A673 (cell line): ENCODE data around the gene NPEPL1.

ENCODE experiments used
- EZH2 ChIP-seq: fragments of 200-600 bp; sonication (generic); IDR thresholded peaks from 2 replicates; pipeline ENCODE4 v1.6.1; 2017; ENCODE audit warnings: borderline replicate concordance, low read depth, mild to moderate bottlenecking, mixed read lengths, antibody characterized with exemption, low read length; ENCODE audit not compliant: poor library complexity, severe bottlenecking
- TF ChIP-seq, protein P1 (sequence below): fragments of 300-800, 200-600 bp; sonication (generic); conservative IDR thresholded peaks from 2 replicates; pipeline ENCODE4 v1.5.1; 2017; ENCODE audit warnings: low read depth, mild to moderate bottlenecking, antibody characterized with exemption, low read length, moderate library complexity, mixed read lengths

DNA sequence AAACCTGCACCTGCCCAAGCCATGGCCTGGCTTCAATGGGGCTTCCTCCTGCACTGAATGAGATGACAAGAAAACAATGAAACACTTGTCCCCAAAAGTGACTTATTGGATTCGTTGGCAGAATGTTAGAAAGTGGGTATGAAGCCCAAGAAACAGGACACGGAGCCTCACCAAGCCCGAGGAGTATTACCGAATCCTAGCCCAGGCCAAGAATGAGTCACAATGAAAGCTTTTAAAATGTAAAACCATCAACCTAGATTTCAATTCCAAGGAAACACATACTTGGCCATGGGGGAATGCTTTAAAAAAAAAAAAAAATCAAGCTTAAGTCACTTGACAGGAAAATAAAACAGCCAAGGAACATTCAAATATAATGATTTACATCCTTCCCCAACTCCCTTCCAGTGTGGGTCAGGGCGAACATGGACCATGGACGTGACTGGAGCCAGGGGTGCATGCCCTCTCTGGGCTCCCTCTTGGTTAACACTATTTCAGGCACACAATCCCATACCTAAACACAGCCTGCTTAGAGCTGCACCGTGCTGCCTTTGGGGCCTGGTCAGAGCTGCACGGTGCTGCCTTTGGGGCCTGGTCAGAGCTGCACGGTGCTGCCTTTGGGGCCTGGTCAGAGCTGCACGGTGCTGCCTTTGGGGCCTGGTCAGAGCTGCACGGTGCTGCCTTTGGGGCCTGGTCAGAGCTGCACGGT is 44.7 kb upstream of the NPEPL1 start:
- TF ChIP-seq, protein P1, sequence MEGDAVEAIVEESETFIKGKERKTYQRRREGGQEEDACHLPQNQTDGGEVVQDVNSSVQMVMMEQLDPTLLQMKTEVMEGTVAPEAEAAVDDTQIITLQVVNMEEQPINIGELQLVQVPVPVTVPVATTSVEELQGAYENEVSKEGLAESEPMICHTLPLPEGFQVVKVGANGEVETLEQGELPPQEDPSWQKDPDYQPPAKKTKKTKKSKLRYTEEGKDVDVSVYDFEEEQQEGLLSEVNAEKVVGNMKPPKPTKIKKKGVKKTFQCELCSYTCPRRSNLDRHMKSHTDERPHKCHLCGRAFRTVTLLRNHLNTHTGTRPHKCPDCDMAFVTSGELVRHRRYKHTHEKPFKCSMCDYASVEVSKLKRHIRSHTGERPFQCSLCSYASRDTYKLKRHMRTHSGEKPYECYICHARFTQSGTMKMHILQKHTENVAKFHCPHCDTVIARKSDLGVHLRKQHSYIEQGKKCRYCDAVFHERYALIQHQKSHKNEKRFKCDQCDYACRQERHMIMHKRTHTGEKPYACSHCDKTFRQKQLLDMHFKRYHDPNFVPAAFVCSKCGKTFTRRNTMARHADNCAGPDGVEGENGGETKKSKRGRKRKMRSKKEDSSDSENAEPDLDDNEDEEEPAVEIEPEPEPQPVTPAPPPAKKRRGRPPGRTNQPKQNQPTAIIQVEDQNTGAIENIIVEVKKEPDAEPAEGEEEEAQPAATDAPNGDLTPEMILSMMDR, result no peak
- no peak for TF ChIP-seq EZH2
